Activated CD8-positive, alpha-beta T cell treated with anti-CD3 and anti-CD28 coated beads for 36 hours (primary cell): Measurements from ENCODE around the gene CCDC63. TPM values are rescaled to one million over a fixed set of nuclear protein-coding genes. Genes with fewer than 3 reads are reported as not detected.

ENCODE experiments used
- ATAC-seq: fragments of 200-7000 bp; cut with Tn5 transposase; one replicate; pipeline ENCODE4 v1.10.0; 2021; ENCODE audit warnings: mild to moderate bottlenecking, moderate library complexity
- CTCF ChIA-PET: fragments of 350-600 bp; sonication (Branson Sonifier 250); formaldehyde crosslinking; loops from one replicate; lab custom pipeline; 2021; ENCODE audit warnings: antibody characterized with exemption; lab: Charles Lee
- POLR2A ChIA-PET: fragments of 350-600 bp; sonication (Branson Sonifier 250); formaldehyde crosslinking; loops from one replicate; lab custom pipeline; 2021; ENCODE audit warnings: antibody characterized with exemption; lab: Charles Lee
- DNase-seq: peaks from one replicate; pipeline ENCODE4 v3.0.0-alpha.2; 2020
- H3K27ac Mint-ChIP-seq: one replicate; pipeline ENCODE4 v1.8.0; 2021; ENCODE audit warnings: mild to moderate bottlenecking, mixed read lengths
- H3K27me3 Mint-ChIP-seq: one replicate; pipeline ENCODE4 v1.8.0; 2021; ENCODE audit warnings: mixed read lengths
- H3K36me3 Mint-ChIP-seq: one replicate; pipeline ENCODE4 v1.8.0; 2021; ENCODE audit warnings: low read depth, mixed read lengths
- H3K4me1 Mint-ChIP-seq: one replicate; pipeline ENCODE4 v1.8.0; 2021; ENCODE audit warnings: low read depth, mixed read lengths
- H3K4me3 Mint-ChIP-seq: one replicate; pipeline ENCODE4 v1.8.0; 2021; ENCODE audit warnings: mild to moderate bottlenecking, moderate library complexity, mixed read lengths
- H3K9me3 Mint-ChIP-seq: one replicate; pipeline ENCODE4 v1.8.0; 2021; ENCODE audit warnings: mixed read lengths
- CTCF ChIP-seq: fragments of 200-600 bp; IDR thresholded peaks from one replicate; pipeline ENCODE4 v1.8.0; 2022; ENCODE audit warnings: antibody characterized with exemption, mild to moderate bottlenecking
- intact Hi-C: fragments of 100-400 bp; cut with micrococcal nuclease; formaldehyde crosslinking; loops from one replicate; pipeline ENCODE4 v1.10.0; 2022
- total RNA-seq, 2 experiments: library from RNA; stranded (reverse); gene quantifications; one replicate each; pipeline ENCODE4 v1.2.3, GENCODE V29; 2021

Gene CCDC63
- total RNA-seq, 2 experiments from 2014 or later = not detected

- no peak for TF ChIP-seq CTCF
- no peak overlapping the region for H3K4me3 Mint-ChIP-seq
- intact Hi-C loops = no loop called here
- no peaks in the 10 kb centered on the region for H3K27me3 Mint-ChIP-seq
- ATAC-seq (no peak), DNase-seq (no peak)
- H3K27ac Mint-ChIP-seq = no peak overlapping the region
- no peaks in the 10 kb centered on the region for H3K9me3 Mint-ChIP-seq
- peaks cover 7% of the 10 kb centered on the region for H3K4me1 Mint-ChIP-seq
- ChIA-PET CTCF (interaction anchor here (1.6 to 2.0 kb wide), 2 partner anchors 25 to 31 kb away, joined by 5 to 6 read pairs; no protein-coding TSS in a partner anchor), POLR2A (no interaction called here)
- no peaks in the 10 kb centered on the region for H3K36me3 Mint-ChIP-seq
These were observed 16.4 kb downstream of the CCDC63 start for GRCh38 chr12:110863161-110863560.

GRCh38 chr12:110865521-110865920, 18.7 kb downstream of the CCDC63 start:
- CTCF ChIA-PET = interaction anchor here (0.8 kb wide), 1 partner anchor 22 kb away, joined by 3 read pairs; no protein-coding TSS in a partner anchor
- H3K27me3 Mint-ChIP-seq = no peaks in the 10 kb centered on the region
- H3K36me3 Mint-ChIP-seq = no peaks in the 10 kb centered on the region

GRCh38 chr12:110869026-110869425, 22.2 kb downstream of the CCDC63 start:
- POLR2A ChIA-PET = no interaction called here
- Mint-ChIP-seq H3K4me1 (no peaks in the 10 kb centered on the region), H3K27me3 (peaks cover 1% of the 10 kb centered on the region), H3K27ac (no peak overlapping the region), H3K9me3 (no peaks in the 10 kb centered on the region), H3K4me3 (no peak overlapping the region), H3K36me3 (no peaks in the 10 kb centered on the region)
- DNase-seq = no peak
- ATAC-seq = no peak
- no peak for TF ChIP-seq CTCF
- CTCF ChIA-PET = interaction anchor here (1.2 kb wide), 1 partner anchor 19 kb away, joined by 3 read pairs; no protein-coding TSS in a partner anchor
- intact Hi-C loops = no loop called here

More at GRCh38 chr12:110865521-110865920, 18.7 kb downstream of the CCDC63 start:
- H3K9me3 Mint-ChIP-seq = no peaks in the 10 kb centered on the region
- POLR2A ChIA-PET = no interaction called here
- no peak overlapping the region for H3K27ac Mint-ChIP-seq
- intact Hi-C loops = no loop called here
- H3K4me1 Mint-ChIP-seq = peaks cover 6% of the 10 kb centered on the region
- H3K4me3 Mint-ChIP-seq = no peak overlapping the region
- DNase-seq (no peak), ATAC-seq (no peak)
- no peak for TF ChIP-seq CTCF

GRCh38 chr12:110869803-110870202, 23.0 kb downstream of the CCDC63 start:
- DNase-seq = no peak
- ChIA-PET POLR2A (interaction anchor here (0.6 kb wide), 1 partner anchor 10 kb away, joined by 3 read pairs; no protein-coding TSS in a partner anchor), CTCF (interaction anchor here (1.2 kb wide), 1 partner anchor 18 kb away, joined by 3 read pairs; no protein-coding TSS in a partner anchor)
- Mint-ChIP-seq H3K4me1 (no peaks in the 10 kb centered on the region), H3K4me3 (no peak overlapping the region), H3K9me3 (no peaks in the 10 kb centered on the region), H3K27ac (no peak overlapping the region), H3K36me3 (no peaks in the 10 kb centered on the region), H3K27me3 (peaks cover 1% of the 10 kb centered on the region)
- intact Hi-C loops = no loop called here
- ATAC-seq = no peak
- no peak for TF ChIP-seq CTCF

- no peak overlapping the region for H3K4me3 Mint-ChIP-seq
- no peaks in the 10 kb centered on the region for H3K9me3 Mint-ChIP-seq
- H3K36me3 Mint-ChIP-seq = no peaks in the 10 kb centered on the region
- no peak for ATAC-seq
- ChIA-PET POLR2A (no interaction called here), CTCF (no interaction called here)
- intact Hi-C loops = no loop called here
- peaks cover 1% of the 10 kb centered on the region for H3K27me3 Mint-ChIP-seq
- H3K27ac Mint-ChIP-seq = no peak overlapping the region
- H3K4me1 Mint-ChIP-seq = no peaks in the 10 kb centered on the region
- TF ChIP-seq CTCF = no peak
- DNase-seq = no peak
These were observed 25.3 kb downstream of the CCDC63 start for GRCh38 chr12:110872100-110872499.
